ENCODE results near the gene MMRN2. TPM values are rescaled to one million over a fixed set of nuclear protein-coding genes. Genes with fewer than 3 reads are reported as not detected.

The MMRN2 gene
- total and polyA plus RNA-seq, 2 of the 8 experiments (the other 6 are each of a cell fraction or from before 2014, with no cell fraction given) = 1.2 TPM

GRCh38 chr10:86981716-86982115, 24.3 kb upstream of the MMRN2 start:
- no peak overlapping the region for H2BK20ac ChIP-seq (ENCODE audit: low read length)
- H3K4me1 ChIP-seq (replicated peaks in 1 of 4; ENCODE audit: control insufficient read depth in 3 of 4, insufficient read depth in 4 of 4, low read length in 3 of 4) = peaks cover 0 to 2% (median 0%) of the 10 kb centered on the region in 4 experiments; a peak in 1 of 7 replicates
- H3K27ac ChIP-seq (ENCODE audit: low read depth, low read length) = no peak overlapping the region
- H3K56ac ChIP-seq (replicated peaks; ENCODE audit: insufficient read length, low read depth, low read length) = no peak overlapping the region
- no peaks in the 10 kb centered on the region for H3K79me2 ChIP-seq (ENCODE audit: control insufficient read depth in 1 of 2, insufficient read depth in 2 of 2, low read length in 2 of 2)
- H3K18ac ChIP-seq (ENCODE audit: extremely low read depth, low read length) = no peak overlapping the region
- H4K5ac ChIP-seq (ENCODE audit: insufficient read length, low read depth, low read length) = no peak overlapping the region
- WGBS, 2 experiments (ENCODE audit: extremely low coverage in 1 of 2, insufficient coverage in 1 of 2, insufficient read length in 1 of 2, insufficient replicate concordance in 2 of 2, low coverage in 1 of 2, low lambda C conversion rate in 2 of 2, missing lambda C conversion rate in 1 of 2) = 89% methylated on average over 5 of the region's 5 CpGs; no CpG with 5 or more reads in 1 of the 2 experiments
- H3K4me2 ChIP-seq (ENCODE audit: insufficient read depth in 1 of 2, low read depth in 2 of 2, low read length in 2 of 2) = no peak overlapping the region
- H4K20me1 ChIP-seq (replicated peaks in 1 of 2; ENCODE audit: control insufficient read depth in 1 of 2, insufficient read depth in 2 of 2, low read length in 2 of 2) = no peaks in the 10 kb centered on the region
- H2BK12ac ChIP-seq (ENCODE audit: low read depth, low read length) = no peak overlapping the region
- no peaks in the 10 kb centered on the region for H3K9me3 ChIP-seq (ENCODE audit: insufficient read depth in 2 of 2, low read depth in 1 of 2, low read length in 1 of 2)
- no peak overlapping the region for H2BK15ac ChIP-seq (ENCODE audit: low read length)
- no peak overlapping the region for H2BK120ac ChIP-seq (replicated peaks; ENCODE audit: low read depth, low read length)
- H3K4me3 ChIP-seq (ENCODE audit: extremely low read depth in 1 of 4, insufficient read depth in 2 of 4, low read depth in 3 of 4, low read length in 4 of 4) = no peak overlapping the region
- no peaks in the 10 kb centered on the region for H3K36me3 ChIP-seq (ENCODE audit: control insufficient read depth in 2 of 4, insufficient read depth in 4 of 4, low read length in 3 of 4)
- TF ChIP-seq POLR2AphosphoS5 (IDR thresholded peaks at IDR 0.05; ENCODE audit: low read depth, low read length) (no peak), NANOG (IDR thresholded peaks at IDR 0.05; ENCODE audit: insufficient read depth, low read depth, low read length, poor library complexity, severe bottlenecking) (no peak)
- no peak for FAIRE-seq
- no peaks in the 10 kb centered on the region for H3K27me3 ChIP-seq (replicated peaks in 1 of 4; ENCODE audit: control insufficient read depth in 3 of 4, extremely low read depth in 1 of 4, insufficient read depth in 3 of 4, low read length in 3 of 4)
- H2BK5ac ChIP-seq (ENCODE audit: low read depth, low read length) = no peak overlapping the region
- H3K23ac ChIP-seq (ENCODE audit: insufficient read length) = no peak overlapping the region
- no peak overlapping the region for H2AK5ac ChIP-seq (ENCODE audit: low read depth, low read length)
- no peaks in the 10 kb centered on the region for H3K79me1 ChIP-seq (ENCODE audit: low read depth, low read length)
- no peak overlapping the region for H3K9ac ChIP-seq (replicated peaks in 1 of 4; ENCODE audit: extremely low read depth in 1 of 4, low read depth in 3 of 4, low read length in 3 of 4)
- no peak overlapping the region for H2AFZ ChIP-seq (ENCODE audit: low read length)
- no peak overlapping the region for H4K91ac ChIP-seq (replicated peaks; ENCODE audit: insufficient read length, low read length)
- no peak for DNase-seq (ENCODE audit: low read depth in 1 of 2, low spot score in 2 of 2)
- H3K23me2 ChIP-seq (ENCODE audit: low read depth, low read length) = no peaks in the 10 kb centered on the region
- no peak overlapping the region for H3K4ac ChIP-seq (replicated peaks; ENCODE audit: insufficient read length, low read depth, low read length)
- no peak overlapping the region for H4K8ac ChIP-seq (ENCODE audit: extremely low read depth, insufficient read depth, low read length)
- POLR2A ChIA-PET (ENCODE audit: partially characterized antibody) = interaction anchor here (2.5 kb wide), 1 partner anchor 11 kb away, joined by 5 read pairs; no protein-coding TSS in a partner anchor
- no peak overlapping the region for H3K14ac ChIP-seq (ENCODE audit: insufficient read length)
- CTCF ChIA-PET (ENCODE audit: partially characterized antibody) = interaction anchor here (0.6 to 2.8 kb wide), 4 partner anchors 14 to 53 kb away, joined by 3 to 12 read pairs (median 6); partner anchors contain the start of gene ADIRF
